Astrocyte of the cerebellum (primary cell): ENCODE data around the gene RUNDC1.

Experiments
- DNase-seq: peaks from one replicate; pipeline ENCODE4 v3.0.0-alpha.2; 2011; ENCODE audit warnings: low read depth
- H3K4me3 ChIP-seq: 2 replicates; pipeline ENCODE4 v1.5.1; 2011; ENCODE audit warnings: mild to moderate bottlenecking, low read depth, low read length, moderate library complexity
- in situ Hi-C: cut with HindIII; loops from 2 replicates; pipeline ENCODE4 v1.10.0; 2017; ENCODE audit warnings: low sequenced_read_pairs
- TF ChIP-seq, protein P1 (sequence below): IDR thresholded peaks from 2 replicates; pipeline ENCODE4 v1.5.1; 2012; ENCODE audit warnings: low read length, low read depth, moderate library complexity, mild to moderate bottlenecking; ENCODE audit errors: missing control alignments

The RUNDC1 gene

DNA sequence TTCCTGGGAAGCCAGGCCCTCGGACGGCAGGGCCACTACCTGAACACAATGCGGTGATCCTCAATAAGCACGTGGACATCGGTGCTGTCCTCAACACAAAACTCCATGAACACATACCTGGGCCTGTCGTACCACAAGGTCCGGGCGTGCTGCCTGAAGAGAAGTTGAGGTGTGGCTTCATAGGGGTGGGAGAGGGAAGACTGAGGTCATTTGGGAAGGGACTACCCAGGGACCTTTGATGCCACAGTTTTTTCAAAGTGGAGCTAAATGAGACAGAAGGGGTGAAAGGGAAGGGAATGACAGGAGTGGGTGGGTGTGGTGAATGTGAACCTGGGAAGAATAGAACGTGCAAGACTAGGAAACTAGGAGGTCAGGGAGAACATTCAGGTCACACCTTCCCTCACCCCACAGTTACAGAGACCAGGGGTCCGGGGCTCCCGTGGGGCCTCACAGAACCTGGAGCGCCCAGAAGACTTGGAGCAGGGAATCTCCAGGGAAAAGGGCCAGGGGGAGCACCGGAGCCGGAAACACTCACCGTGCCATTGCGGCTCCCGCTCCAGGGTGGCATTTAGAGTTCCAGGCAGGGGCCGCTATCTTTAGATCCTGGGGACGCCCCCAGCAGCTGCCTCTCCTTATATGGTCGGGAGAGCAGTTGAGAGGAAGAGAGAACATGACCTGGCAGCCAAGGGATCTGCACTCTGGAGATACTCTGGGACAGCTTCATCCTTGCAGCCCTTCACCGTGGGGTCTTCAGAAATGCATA, 673 bp upstream of the RUNDC1 start, which contains the start of gene PTGES3L:
PTGES3L (minus strand) TSS at position 570 of the 763 bp plus-strand sequence; CDS start at position 543, 27 bp downstream.
- in situ Hi-C loops, result loop anchor here (5.0 kb wide), 1 partner anchor 38 kb away; no protein-coding TSS in a partner anchor
- TF ChIP-seq, protein P1, sequence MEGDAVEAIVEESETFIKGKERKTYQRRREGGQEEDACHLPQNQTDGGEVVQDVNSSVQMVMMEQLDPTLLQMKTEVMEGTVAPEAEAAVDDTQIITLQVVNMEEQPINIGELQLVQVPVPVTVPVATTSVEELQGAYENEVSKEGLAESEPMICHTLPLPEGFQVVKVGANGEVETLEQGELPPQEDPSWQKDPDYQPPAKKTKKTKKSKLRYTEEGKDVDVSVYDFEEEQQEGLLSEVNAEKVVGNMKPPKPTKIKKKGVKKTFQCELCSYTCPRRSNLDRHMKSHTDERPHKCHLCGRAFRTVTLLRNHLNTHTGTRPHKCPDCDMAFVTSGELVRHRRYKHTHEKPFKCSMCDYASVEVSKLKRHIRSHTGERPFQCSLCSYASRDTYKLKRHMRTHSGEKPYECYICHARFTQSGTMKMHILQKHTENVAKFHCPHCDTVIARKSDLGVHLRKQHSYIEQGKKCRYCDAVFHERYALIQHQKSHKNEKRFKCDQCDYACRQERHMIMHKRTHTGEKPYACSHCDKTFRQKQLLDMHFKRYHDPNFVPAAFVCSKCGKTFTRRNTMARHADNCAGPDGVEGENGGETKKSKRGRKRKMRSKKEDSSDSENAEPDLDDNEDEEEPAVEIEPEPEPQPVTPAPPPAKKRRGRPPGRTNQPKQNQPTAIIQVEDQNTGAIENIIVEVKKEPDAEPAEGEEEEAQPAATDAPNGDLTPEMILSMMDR, result no peak
- DNase-seq, result no peak
- H3K4me3 ChIP-seq, result peak within 1 kb of the TSS; percentile 65

DNA sequence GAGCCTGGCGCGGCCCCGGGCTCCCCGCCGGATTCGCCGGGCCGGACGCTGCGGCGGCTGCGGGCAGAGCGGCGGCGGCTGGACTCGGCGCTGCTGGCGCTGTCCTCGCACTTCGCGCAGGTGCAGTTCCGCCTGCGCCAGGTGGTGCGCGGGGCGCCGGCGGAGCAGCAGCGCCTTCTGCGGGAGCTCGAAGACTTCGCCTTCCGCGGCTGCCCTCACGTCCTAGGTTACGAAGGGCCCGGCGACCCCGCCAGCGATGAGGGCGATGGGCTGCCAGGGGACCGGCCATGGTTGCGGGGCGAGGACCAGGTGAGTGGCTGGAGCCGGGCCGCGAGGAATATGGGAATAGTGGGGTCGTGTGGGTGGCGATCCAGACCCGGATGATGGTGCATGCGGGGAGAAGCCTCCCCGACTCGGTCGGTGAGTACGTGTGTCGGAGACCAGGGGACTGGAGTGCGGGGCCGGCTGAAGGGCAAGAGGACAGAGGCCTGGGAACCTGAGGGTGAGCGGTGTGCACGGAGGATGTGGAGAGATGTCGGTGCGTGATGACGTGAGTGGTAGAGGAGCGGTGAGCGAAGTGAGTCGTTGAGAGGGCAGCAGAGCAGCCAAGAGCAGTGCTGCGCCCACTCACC, 517 bp downstream of the RUNDC1 start:
- TF ChIP-seq, protein P1, result no peak
- H3K4me3 ChIP-seq, result peak overlapping the region; percentile 65
- in situ Hi-C loops, result no loop called here
- DNase-seq, result no peak

DNA sequence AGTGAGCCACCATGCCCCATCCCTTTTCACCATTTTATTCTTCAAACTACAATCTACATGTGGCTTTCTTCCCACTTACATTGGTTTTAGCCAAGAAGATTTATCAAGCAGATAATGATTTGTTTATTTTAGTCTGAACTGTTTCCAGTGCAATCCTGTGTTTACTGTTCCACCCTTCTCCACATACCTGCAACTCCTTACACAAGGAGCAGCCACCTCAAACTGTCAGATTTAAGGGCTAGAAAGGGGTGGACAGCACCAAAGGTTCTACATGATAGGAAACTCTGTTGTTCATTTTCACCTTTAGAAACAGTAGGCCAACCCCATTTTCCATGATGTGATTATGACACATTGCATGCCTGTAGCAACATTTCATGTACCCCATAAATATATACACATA, 1.9 kb downstream of the RUNDC1 start:
- in situ Hi-C loops, result no loop called here
- TF ChIP-seq, protein P1, result no peak
- no peak overlapping the region for H3K4me3 ChIP-seq
- no peak for DNase-seq

DNA sequence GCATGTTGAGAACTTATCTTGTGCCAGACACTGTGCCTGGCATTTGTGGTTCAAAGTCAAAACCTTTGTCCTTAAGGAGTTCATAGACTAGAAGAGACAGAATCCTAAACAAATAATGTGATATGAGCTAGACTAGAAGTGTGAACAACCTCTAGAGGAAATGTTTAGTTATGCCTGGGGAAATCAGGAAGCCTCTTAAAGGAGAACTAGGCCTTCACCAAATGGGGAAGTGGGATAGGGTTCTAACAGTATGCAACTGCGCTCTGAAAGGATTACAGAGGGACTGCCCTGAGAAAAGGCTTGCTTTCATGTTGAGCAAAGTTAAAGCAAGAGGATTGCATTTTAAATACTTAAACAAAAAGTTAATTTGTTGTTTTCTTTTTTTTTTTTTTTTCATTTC, 4.9 kb downstream of the RUNDC1 start:
- DNase-seq, result no peak
- TF ChIP-seq, protein P1, result no peak

DNA sequence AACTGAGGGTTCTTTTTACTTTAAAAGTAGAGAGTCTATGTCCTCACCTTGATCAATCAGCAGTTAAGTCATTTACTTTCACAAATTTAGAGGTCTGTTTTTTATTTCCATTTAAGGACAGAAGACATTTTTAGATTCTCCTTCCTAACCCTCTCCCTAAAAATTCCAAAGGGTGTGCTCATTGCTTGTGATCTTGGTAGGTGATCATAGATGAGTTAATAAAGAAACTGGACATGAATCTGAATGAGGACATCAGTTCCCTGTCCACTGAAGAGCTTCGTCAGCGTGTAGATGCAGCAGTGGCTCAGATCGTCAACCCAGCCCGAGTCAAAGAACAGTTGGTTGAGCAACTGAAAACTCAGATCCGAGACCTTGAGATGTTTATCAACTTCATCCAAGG, 8.8 kb downstream of the RUNDC1 start:
- DNase-seq, result no peak
- no peak overlapping the region for H3K4me3 ChIP-seq
- in situ Hi-C loops, result no loop called here
- TF ChIP-seq, protein P1, result no peak

More for the DNA sequence above, 4.9 kb downstream of the RUNDC1 start:
- no peak overlapping the region for H3K4me3 ChIP-seq
- in situ Hi-C loops, result no loop called here

DNA sequence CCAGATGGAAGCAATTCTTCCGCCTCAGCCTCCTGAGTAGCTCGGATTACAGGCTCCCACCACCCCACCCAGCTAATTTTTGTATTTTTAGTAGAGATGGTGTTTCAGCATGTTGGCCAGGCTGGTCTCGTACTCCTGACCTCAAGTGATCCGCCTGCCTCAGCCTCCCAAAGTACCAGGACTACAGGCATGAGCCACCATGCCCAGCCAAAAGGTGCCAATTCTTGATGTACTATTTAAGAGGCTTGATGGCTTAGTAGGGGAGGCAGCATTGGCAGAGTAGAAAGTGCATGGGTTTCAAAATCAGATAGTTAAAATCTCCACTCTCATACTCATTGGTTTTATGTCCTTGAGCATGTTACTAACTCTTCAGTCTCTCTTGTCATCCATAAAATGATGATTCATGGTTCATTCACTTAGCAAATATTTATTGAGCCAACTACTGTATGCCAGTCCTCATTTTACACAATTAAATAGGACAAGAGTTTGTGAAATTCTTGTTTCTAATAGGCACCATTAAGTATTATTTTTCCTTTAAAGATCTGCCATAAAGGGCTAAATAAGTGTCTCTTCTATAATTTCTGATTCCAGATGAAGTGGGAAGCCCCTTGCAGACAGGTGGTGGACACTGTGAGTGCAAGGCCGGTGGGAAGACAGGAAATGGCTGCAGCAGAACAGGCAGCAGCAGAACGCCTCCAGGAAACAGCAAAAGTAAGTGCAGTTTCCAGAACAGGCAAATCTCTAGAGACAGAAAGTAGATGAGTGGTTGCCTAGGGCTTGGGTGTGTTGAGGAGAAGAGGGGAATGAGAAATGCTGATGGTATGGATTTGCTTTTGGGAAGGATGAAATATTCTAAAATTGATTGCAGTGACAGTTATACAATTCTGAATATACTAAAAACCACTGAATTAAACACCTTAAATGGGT, 9.6 kb downstream of the RUNDC1 start:
- TF ChIP-seq, protein P1, result no peak
- in situ Hi-C loops, result no loop called here

More for the DNA sequence above, 9.6 kb downstream of the RUNDC1 start:
- no peak for DNase-seq
- no peak overlapping the region for H3K4me3 ChIP-seq
